ENCODE data around the gene UBASH3B. TPM values are rescaled to one million over a fixed set of nuclear protein-coding genes. Genes with fewer than 3 reads are reported as not detected.

UBASH3B gene
- total RNA-seq, 4 donors from 2014 or later, result 9.9 to 36.3 (median 24.3) TPM

GRCh38 chr11:122746050-122746478 lies 90.5 kb downstream of the UBASH3B start:
- no peak for TF ChIP-seq CTCF (IDR thresholded peaks at IDR 0.05)
- ATAC-seq (ENCODE audit: low FRiP score) (no peak), DNase-seq (ENCODE audit: low spot score) (no peak)

GRCh38 chr11:122746611-122747244 lies 91.2 kb downstream of the UBASH3B start:
- peak; percentile 17 for ATAC-seq (ENCODE audit: low FRiP score)
- no peak for TF ChIP-seq CTCF (IDR thresholded peaks at IDR 0.05)
- DNase-seq (ENCODE audit: low spot score), result no peak

- TF ChIP-seq CTCF (IDR thresholded peaks at IDR 0.05), result no peak
These were observed 91.8 kb downstream of the UBASH3B start for GRCh38 chr11:122747351-122747781.

GRCh38 chr11:122749005-122749687 lies 93.6 kb downstream of the UBASH3B start:
- peak; percentile 31 for ATAC-seq (ENCODE audit: low FRiP score)
- no peak for TF ChIP-seq CTCF (IDR thresholded peaks at IDR 0.05)
- DNase-seq (ENCODE audit: low spot score), result no peak

More at GRCh38 chr11:122747351-122747781, 91.8 kb downstream of the UBASH3B start:
- no peak for ATAC-seq (ENCODE audit: low FRiP score)
- DNase-seq (ENCODE audit: low spot score), result no peak

- ATAC-seq (ENCODE audit: low FRiP score), result no peak
- no peak for TF ChIP-seq CTCF (IDR thresholded peaks at IDR 0.05)
- DNase-seq (ENCODE audit: low spot score), result no peak
These were observed 94.5 kb downstream of the UBASH3B start for GRCh38 chr11:122750049-122750448.

- DNase-seq (ENCODE audit: low spot score), result no peak
- TF ChIP-seq CTCF (IDR thresholded peaks at IDR 0.05), result no peak
These were observed 96.0 kb downstream of the UBASH3B start for GRCh38 chr11:122751292-122752070.

More at GRCh38 chr11:122751292-122752070, 96.0 kb downstream of the UBASH3B start:
- no peak for ATAC-seq (ENCODE audit: low FRiP score)

Measured in omental fat pad (tissue), 4 donors.